PFSK-1 (cell line): Measurements from ENCODE around the gene OMA1.

Experiments used
- FOXP2 ChIP-seq: optimal IDR thresholded peaks from 2 replicates; pipeline ENCODE3; 2011; ENCODE audit warnings: borderline replicate concordance, control low read depth, inconsistent platforms; ENCODE audit not compliant: insufficient read depth; ENCODE audit errors: extremely low read length, extremely low read depth
- POLR2AphosphoS5 ChIP-seq: IDR thresholded peaks from 2 replicates; pipeline ENCODE4 v1.6.1; 2012; ENCODE audit warnings: low read depth, mild to moderate bottlenecking, control low read depth, low read length, moderate library complexity
- SIN3A ChIP-seq: IDR thresholded peaks from 2 replicates; pipeline ENCODE4 v1.6.1; 2012; ENCODE audit warnings: mild to moderate bottlenecking, low read length, moderate library complexity, borderline replicate concordance; ENCODE audit not compliant: insufficient read depth
- TAF1 ChIP-seq: IDR thresholded peaks from 2 replicates; pipeline ENCODE4 v1.6.1; 2012; ENCODE audit warnings: low read length, control low read depth, borderline replicate concordance; ENCODE audit not compliant: insufficient read depth
- TF ChIP-seq, protein P1 (sequence below), 2 experiments: IDR thresholded peaks; 2 replicates each; pipeline versions ENCODE4 v1.6.1 to v1.8.0; 2011 to 2012; ENCODE audit warnings: low read depth in 2 of 2, low read length in 2 of 2, control low read depth in 1 of 2, inconsistent platforms in 1 of 2, mild to moderate bottlenecking in 1 of 2, moderate library complexity in 1 of 2; ENCODE audit not compliant: insufficient read depth in 1 of 2

DNA sequence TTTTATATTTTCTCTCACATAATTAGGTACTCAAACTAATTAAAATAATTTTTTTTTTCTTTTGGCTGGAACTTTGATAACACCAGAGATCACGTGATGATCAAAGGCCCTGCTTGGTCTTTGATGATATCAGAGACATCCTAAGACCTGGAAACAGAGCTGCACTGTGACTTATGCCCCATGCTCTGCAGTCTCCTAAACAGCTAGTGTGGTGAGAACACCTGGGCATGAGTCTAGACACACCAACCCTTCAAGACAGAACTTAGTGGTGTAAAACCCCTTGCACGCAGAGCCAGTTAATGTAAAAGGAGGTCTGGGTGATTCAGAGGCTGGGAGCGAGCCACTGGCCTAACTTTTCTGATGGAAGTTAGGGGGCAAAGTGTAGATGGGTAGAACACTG is 70.3 kb downstream of the OMA1 start:
- TF ChIP-seq POLR2AphosphoS5, result no peak
- TF ChIP-seq FOXP2, result no peak
- no peak for TF ChIP-seq SIN3A
- TF ChIP-seq TAF1, result no peak
- TF ChIP-seq, protein P1, sequence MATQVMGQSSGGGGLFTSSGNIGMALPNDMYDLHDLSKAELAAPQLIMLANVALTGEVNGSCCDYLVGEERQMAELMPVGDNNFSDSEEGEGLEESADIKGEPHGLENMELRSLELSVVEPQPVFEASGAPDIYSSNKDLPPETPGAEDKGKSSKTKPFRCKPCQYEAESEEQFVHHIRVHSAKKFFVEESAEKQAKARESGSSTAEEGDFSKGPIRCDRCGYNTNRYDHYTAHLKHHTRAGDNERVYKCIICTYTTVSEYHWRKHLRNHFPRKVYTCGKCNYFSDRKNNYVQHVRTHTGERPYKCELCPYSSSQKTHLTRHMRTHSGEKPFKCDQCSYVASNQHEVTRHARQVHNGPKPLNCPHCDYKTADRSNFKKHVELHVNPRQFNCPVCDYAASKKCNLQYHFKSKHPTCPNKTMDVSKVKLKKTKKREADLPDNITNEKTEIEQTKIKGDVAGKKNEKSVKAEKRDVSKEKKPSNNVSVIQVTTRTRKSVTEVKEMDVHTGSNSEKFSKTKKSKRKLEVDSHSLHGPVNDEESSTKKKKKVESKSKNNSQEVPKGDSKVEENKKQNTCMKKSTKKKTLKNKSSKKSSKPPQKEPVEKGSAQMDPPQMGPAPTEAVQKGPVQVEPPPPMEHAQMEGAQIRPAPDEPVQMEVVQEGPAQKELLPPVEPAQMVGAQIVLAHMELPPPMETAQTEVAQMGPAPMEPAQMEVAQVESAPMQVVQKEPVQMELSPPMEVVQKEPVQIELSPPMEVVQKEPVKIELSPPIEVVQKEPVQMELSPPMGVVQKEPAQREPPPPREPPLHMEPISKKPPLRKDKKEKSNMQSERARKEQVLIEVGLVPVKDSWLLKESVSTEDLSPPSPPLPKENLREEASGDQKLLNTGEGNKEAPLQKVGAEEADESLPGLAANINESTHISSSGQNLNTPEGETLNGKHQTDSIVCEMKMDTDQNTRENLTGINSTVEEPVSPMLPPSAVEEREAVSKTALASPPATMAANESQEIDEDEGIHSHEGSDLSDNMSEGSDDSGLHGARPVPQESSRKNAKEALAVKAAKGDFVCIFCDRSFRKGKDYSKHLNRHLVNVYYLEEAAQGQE (IDR thresholded peaks at IDR 0.05; ENCODE audit: insufficient read depth in 1 of 2, low read depth in 2 of 2, low read length in 2 of 2), result no peak
